ENCODE data around the gene TAF10. TPM values are rescaled to one million over a fixed set of nuclear protein-coding genes. Genes with fewer than 3 reads are reported as not detected.
A peak's percentile ranks its signal among the peaks of the same experiment; 100 is the strongest.

TAF10 gene
- total and polyA plus RNA-seq, 9 donors = 40.0 to 183 (median 76.8) TPM

GRCh38 chr11:6611092-6611962 lies 689 bp downstream of the TAF10 start:
- Histone ChIP-seq H3K4me3 (peak overlapping the region; percentile 86), H3K4me1 (ENCODE audit: insufficient read depth) (peaks cover 8% of the 10 kb centered on the region), H3K27me3 (no peaks in the 10 kb centered on the region), H3K9me3 (no peaks in the 10 kb centered on the region), H3K36me3 (no peaks in the 10 kb centered on the region), H3K27ac (peak overlapping the region; percentile 83 to 98)
- no peak for TF ChIP-seq CTCF (IDR thresholded peaks at IDR 0.05)
- TF ChIP-seq EP300 (IDR thresholded peaks at IDR 0.05) = no peak
- no peak for TF ChIP-seq POLR2A (IDR thresholded peaks at IDR 0.05)
- intact Hi-C loops (cut with DNase I) = no loop called here
- DNase-seq = peak; percentile 43 to 79 (median 76)
- WGBS, 3 donors = 9 to 12% (median 10%) methylated on average over 38 to 39 of the region's 39 CpGs

- intact Hi-C loops (cut with DNase I) = no loop called here
- 82 to 86% (median 84%) methylated on average over 6 of the region's 6 CpGs for WGBS, 3 donors
- H3K9me3 ChIP-seq = no peaks in the 10 kb centered on the region
- DNase-seq = peak in 2 of 5 donors; percentile 12 to 41
- H3K36me3 ChIP-seq = no peaks in the 10 kb centered on the region
- H3K27me3 ChIP-seq = no peaks in the 10 kb centered on the region
- H3K4me3 ChIP-seq = no peak overlapping the region
- peaks cover 11% of the 10 kb centered on the region for H3K4me1 ChIP-seq (ENCODE audit: insufficient read depth)
- TF ChIP-seq POLR2A (IDR thresholded peaks at IDR 0.05) (no peak), EP300 (IDR thresholded peaks at IDR 0.05) (no peak), CTCF (IDR thresholded peaks at IDR 0.05) (no peak)
- no peak overlapping the region for H3K27ac ChIP-seq
Measured at GRCh38 chr11:6610591-6610990, 1.4 kb downstream of the TAF10 start.

- H3K36me3 ChIP-seq = no peaks in the 10 kb centered on the region
- peak in 2 of 5 donors; percentile 8 to 38 for DNase-seq
- TF ChIP-seq POLR2A (IDR thresholded peaks at IDR 0.05) = no peak
- no peak for TF ChIP-seq EP300 (IDR thresholded peaks at IDR 0.05)
- no peak for TF ChIP-seq CTCF (IDR thresholded peaks at IDR 0.05)
- H3K27me3 ChIP-seq = no peaks in the 10 kb centered on the region
- H3K9me3 ChIP-seq = no peaks in the 10 kb centered on the region
- H3K4me3 ChIP-seq = no peak overlapping the region
- intact Hi-C loops (cut with DNase I) = loop anchor here (5.0 to 10.0 kb wide), 4 partner anchors 75 to 372 kb away; partner anchors contain the start of genes CNGA4 (in 1 of the 4), MRPL17 (in 1 of the 4) and TRIM3 (in 1 of the 4)
- H3K27ac ChIP-seq = no peak overlapping the region
- 66 to 80% (median 76%) methylated on average over 8 of the region's 8 CpGs for WGBS, 3 donors
- peaks cover 13% of the 10 kb centered on the region for H3K4me1 ChIP-seq (ENCODE audit: insufficient read depth)
Measured at GRCh38 chr11:6609502-6610015, 2.5 kb downstream of the TAF10 start.

- WGBS, 3 donors = 71 to 78% (median 77%) methylated on average over 14 of the region's 14 CpGs
- peak in 1 of 5 donors; percentile 6 for DNase-seq
- no peak overlapping the region for H3K27ac ChIP-seq
- H3K36me3 ChIP-seq = no peaks in the 10 kb centered on the region
- no peaks in the 10 kb centered on the region for H3K9me3 ChIP-seq
- no peak overlapping the region for H3K4me3 ChIP-seq
- intact Hi-C loops (cut with DNase I) = loop anchor here (5.0 to 10.0 kb wide), 4 partner anchors 76 to 372 kb away; partner anchors contain the start of genes CNGA4 (in 1 of the 4), MRPL17 (in 1 of the 4) and TRIM3 (in 1 of the 4)
- peaks cover 13% of the 10 kb centered on the region for H3K4me1 ChIP-seq (ENCODE audit: insufficient read depth)
- TF ChIP-seq POLR2A (IDR thresholded peaks at IDR 0.05) = no peak
- TF ChIP-seq CTCF (IDR thresholded peaks at IDR 0.05) = no peak
- no peak for TF ChIP-seq EP300 (IDR thresholded peaks at IDR 0.05)
- H3K27me3 ChIP-seq = no peaks in the 10 kb centered on the region
Measured at GRCh38 chr11:6608726-6609501, 3.1 kb downstream of the TAF10 start.
